ENCODE data around the gene NRIP2.
A peak's percentile ranks its signal among the peaks of the same experiment; 100 is the strongest.
"Not testable (repeated sequence)": the region's sequence is repeated elsewhere in the genome, so short reads cannot be mapped to it uniquely, and the experiment has no call there.

Gene NRIP2

GRCh38 chr12:2864198-2864597, 29.4 kb upstream of the NRIP2 start:
- TF ChIP-seq EZH2 (IDR thresholded peaks at IDR 0.05; ENCODE audit: borderline replicate concordance, low read depth, low read length, severe bottlenecking) (no peak), CTCF (IDR thresholded peaks at IDR 0.05; ENCODE audit: borderline replicate concordance, extremely low read depth, low read length, poor library complexity, severe bottlenecking) (no peak)
- H3K79me2 ChIP-seq (ENCODE audit: insufficient read depth, low read length), result peaks cover 4% of the 10 kb centered on the region
- H2AFZ ChIP-seq (ENCODE audit: low read depth, low read length), result no peak overlapping the region
- DNase-seq (no peak), ATAC-seq (ENCODE audit: insufficient read depth, low read depth) (no peak)
- H4K20me1 ChIP-seq (ENCODE audit: insufficient read depth, low read length), result peaks cover 23% of the 10 kb centered on the region
- peaks cover 89% of the 10 kb centered on the region for H3K36me3 ChIP-seq (ENCODE audit: insufficient read depth, low read length)
- H3K9me3 ChIP-seq (ENCODE audit: insufficient read depth, low read length, severe bottlenecking), result no peaks in the 10 kb centered on the region
- H3K27ac ChIP-seq (ENCODE audit: low read length), result no peak overlapping the region
- H3K4me1 ChIP-seq (ENCODE audit: insufficient read depth, low read length), result no peaks in the 10 kb centered on the region
- H3K9ac ChIP-seq (ENCODE audit: low read depth, low read length), result no peak overlapping the region
- H3K4me2 ChIP-seq (ENCODE audit: insufficient read depth, low read length), result no peak overlapping the region
- H3K4me3 ChIP-seq (ENCODE audit: low read depth in 1 of 2, low read length in 2 of 2), result no peak overlapping the region
- no peaks in the 10 kb centered on the region for H3K27me3 ChIP-seq (ENCODE audit: insufficient read depth, low read length, poor library complexity)

- not testable (repeated sequence) for ATAC-seq (ENCODE audit: insufficient read depth, low read depth); H3K79me2 ChIP-seq (ENCODE audit: insufficient read depth, low read length); H3K27me3 ChIP-seq (ENCODE audit: insufficient read depth, low read length, poor library complexity); H3K4me1 ChIP-seq (ENCODE audit: insufficient read depth, low read length); H3K9me3 ChIP-seq (ENCODE audit: insufficient read depth, low read length, severe bottlenecking); H3K4me2 ChIP-seq (ENCODE audit: insufficient read depth, low read length); DNase-seq; H3K9ac ChIP-seq (ENCODE audit: low read depth, low read length); H3K27ac ChIP-seq (ENCODE audit: low read length); H3K4me3 ChIP-seq (ENCODE audit: low read depth in 1 of 2, low read length in 2 of 2); H2AFZ ChIP-seq (ENCODE audit: low read depth, low read length)
- peaks cover 22% of the 10 kb centered on the region for H4K20me1 ChIP-seq (ENCODE audit: insufficient read depth, low read length)
- peaks cover 89% of the 10 kb centered on the region for H3K36me3 ChIP-seq (ENCODE audit: insufficient read depth, low read length)
Measured at GRCh38 chr12:2863402-2863801, 28.6 kb upstream of the NRIP2 start.

- no peak for DNase-seq
- no peak overlapping the region for H3K9ac ChIP-seq (ENCODE audit: low read depth, low read length)
- no peaks in the 10 kb centered on the region for H3K9me3 ChIP-seq (ENCODE audit: insufficient read depth, low read length, severe bottlenecking)
- peaks cover 22% of the 10 kb centered on the region for H4K20me1 ChIP-seq (ENCODE audit: insufficient read depth, low read length)
- H3K27ac ChIP-seq (ENCODE audit: low read length), result no peak overlapping the region
- H3K36me3 ChIP-seq (ENCODE audit: insufficient read depth, low read length), result peaks cover 87% of the 10 kb centered on the region
- no peak overlapping the region for H3K4me3 ChIP-seq (ENCODE audit: low read depth in 1 of 2, low read length in 2 of 2)
- TF ChIP-seq EZH2 (IDR thresholded peaks at IDR 0.05; ENCODE audit: borderline replicate concordance, low read depth, low read length, severe bottlenecking), result no peak
- TF ChIP-seq CTCF (IDR thresholded peaks at IDR 0.05; ENCODE audit: borderline replicate concordance, extremely low read depth, low read length, poor library complexity, severe bottlenecking), result no peak
- no peaks in the 10 kb centered on the region for H3K4me1 ChIP-seq (ENCODE audit: insufficient read depth, low read length)
- H2AFZ ChIP-seq (ENCODE audit: low read depth, low read length), result no peak overlapping the region
- no peak overlapping the region for H3K4me2 ChIP-seq (ENCODE audit: insufficient read depth, low read length)
- H3K79me2 ChIP-seq (ENCODE audit: insufficient read depth, low read length), result no peaks in the 10 kb centered on the region; the same call in 1 of the 2 replicates
- H3K27me3 ChIP-seq (ENCODE audit: insufficient read depth, low read length, poor library complexity), result no peaks in the 10 kb centered on the region
- ATAC-seq (ENCODE audit: insufficient read depth, low read depth), result 0 out of 3 replicates have a peak, but pooled peaks have one; percentile 9
Measured at GRCh38 chr12:2862876-2863275, 28.0 kb upstream of the NRIP2 start.

- Histone ChIP-seq H3K4me3 (ENCODE audit: low read depth in 1 of 2, low read length in 2 of 2) (no peak overlapping the region), H2AFZ (ENCODE audit: low read depth, low read length) (no peak overlapping the region), H3K27ac (ENCODE audit: low read length) (no peak overlapping the region), H3K4me1 (ENCODE audit: insufficient read depth, low read length) (no peaks in the 10 kb centered on the region), H3K9me3 (ENCODE audit: insufficient read depth, low read length, severe bottlenecking) (no peaks in the 10 kb centered on the region), H3K79me2 (ENCODE audit: insufficient read depth, low read length) (no peaks in the 10 kb centered on the region), H3K27me3 (ENCODE audit: insufficient read depth, low read length, poor library complexity) (no peaks in the 10 kb centered on the region), H4K20me1 (ENCODE audit: insufficient read depth, low read length) (peaks cover 21% of the 10 kb centered on the region), H3K4me2 (ENCODE audit: insufficient read depth, low read length) (no peak overlapping the region), H3K9ac (ENCODE audit: low read depth, low read length) (no peak overlapping the region), H3K36me3 (ENCODE audit: insufficient read depth, low read length) (peaks cover 68% of the 10 kb centered on the region)
- TF ChIP-seq EZH2 (IDR thresholded peaks at IDR 0.05; ENCODE audit: borderline replicate concordance, low read depth, low read length, severe bottlenecking), result no peak
- TF ChIP-seq CTCF (IDR thresholded peaks at IDR 0.05; ENCODE audit: borderline replicate concordance, extremely low read depth, low read length, poor library complexity, severe bottlenecking), result no peak
- no peak for ATAC-seq (ENCODE audit: insufficient read depth, low read depth)
- DNase-seq, result no peak
Measured at GRCh38 chr12:2860170-2860569, 25.3 kb upstream of the NRIP2 start.

All from DND-41 (cell line).